IMR-90 (cell line): ENCODE measurements around the gene UGT1A4. TPM values are rescaled to one million over a fixed set of nuclear protein-coding genes. Genes with fewer than 3 reads are reported as not detected.

Experiments used
- ATAC-seq: fragments of 200-7000 bp; cut with Tn5 transposase; 2 replicates; pipeline ENCODE4 v1.9.1; 2020; ENCODE audit warnings: low read depth, mild to moderate bottlenecking, moderate library complexity
- BruUV-seq: library from RNA; stranded (reverse); fragments of 400-500 nt; replicated peaks from 2 replicates; lab custom pipeline; 2021; lab: Mats Ljungman, UMichigan
- CTCF ChIA-PET: fragments of 300-600 bp; formaldehyde crosslinking; extraction: SDS; loops from one replicate; lab custom pipeline; 2021; ENCODE audit warnings: antibody characterized with exemption; lab: Yijun Ruan, JAX
- POLR2A ChIA-PET: fragments of 300-600 bp; sonication (Branson Sonifier 250); formaldehyde crosslinking; loops from one replicate; lab custom pipeline; 2022; ENCODE audit warnings: antibody characterized with exemption; ENCODE audit not compliant: unreplicated experiment; lab: Charles Lee
- DNase-seq: peaks from one replicate; pipeline ENCODE4 v3.0.0; 2013
- H2AFZ ChIP-seq: replicated peaks from 2 replicates; pipeline ENCODE3; 2013; ENCODE audit warnings: low read length, mild to moderate bottlenecking; ENCODE audit not compliant: poor library complexity
- H2AK5ac ChIP-seq: 2 replicates; pipeline ENCODE4 v1.6.1; 2013; ENCODE audit warnings: low read depth, low read length, inconsistent platforms
- H2AK9ac ChIP-seq: replicated peaks from 2 replicates; pipeline ENCODE3; 2013; ENCODE audit warnings: mild to moderate bottlenecking, low read depth, low read length, moderate library complexity; ENCODE audit not compliant: poor library complexity
- H2BK120ac ChIP-seq: 2 replicates; pipeline ENCODE4 v1.6.1; 2013; ENCODE audit warnings: low read depth, low read length, inconsistent platforms
- H2BK15ac ChIP-seq: 3 replicates; pipeline ENCODE4 v1.6.1; 2013; ENCODE audit warnings: low read depth, low read length, inconsistent platforms
- H2BK20ac ChIP-seq: 2 replicates; pipeline ENCODE4 v1.6.1; 2013; ENCODE audit warnings: low read depth, mild to moderate bottlenecking, inconsistent platforms, low read length, moderate library complexity
- H2BK5ac ChIP-seq: 2 replicates; pipeline ENCODE4 v1.6.1; 2013; ENCODE audit warnings: mild to moderate bottlenecking, low read depth, low read length, inconsistent platforms; ENCODE audit not compliant: poor library complexity, severe bottlenecking
- H3K14ac ChIP-seq: replicated peaks from 2 replicates; pipeline ENCODE4 v1.6.1; 2013; ENCODE audit warnings: low read depth, low read length, inconsistent platforms
- H3K18ac ChIP-seq: 2 replicates; pipeline ENCODE4 v1.6.1; 2013; ENCODE audit warnings: low read depth, low read length, control low read depth
- H3K23ac ChIP-seq: 2 replicates; pipeline ENCODE4 v1.6.1; 2013; ENCODE audit warnings: low read depth, low read length, inconsistent platforms
- H3K27ac ChIP-seq: 2 replicates; pipeline ENCODE4 v1.5.1; 2013; ENCODE audit warnings: mild to moderate bottlenecking, control low read depth, low read length; ENCODE audit not compliant: insufficient read depth
- H3K27me3 ChIP-seq: 2 replicates; pipeline ENCODE4 v1.6.1; 2013; ENCODE audit warnings: low read length; ENCODE audit not compliant: control insufficient read depth, insufficient read depth
- H3K36me3 ChIP-seq: 2 replicates; pipeline ENCODE4 v1.6.1; 2013; ENCODE audit warnings: low read length, mixed read lengths; ENCODE audit not compliant: control insufficient read depth, insufficient read depth
- H3K4ac ChIP-seq: 2 replicates; pipeline ENCODE4 v1.6.1; 2013; ENCODE audit warnings: low read depth, low read length, inconsistent platforms
- H3K4me1 ChIP-seq: 2 replicates; pipeline ENCODE4 v1.6.1; 2013; ENCODE audit warnings: low read length, mixed read lengths; ENCODE audit not compliant: control insufficient read depth, insufficient read depth
- H3K4me2 ChIP-seq: 2 replicates; pipeline ENCODE4 v1.6.1; 2013; ENCODE audit warnings: low read depth, mild to moderate bottlenecking, control low read depth, low read length, moderate library complexity
- H3K4me3 ChIP-seq: 2 replicates; pipeline ENCODE4 v1.5.1; 2013; ENCODE audit warnings: low read depth, mild to moderate bottlenecking, control low read depth, low read length, moderate library complexity; ENCODE audit not compliant: insufficient read depth
- H3K56ac ChIP-seq: 2 replicates; pipeline ENCODE4 v1.6.1; 2013; ENCODE audit warnings: low read length, inconsistent platforms; ENCODE audit not compliant: insufficient read depth; ENCODE audit errors: extremely low read depth
- H3K79me1 ChIP-seq, 2 experiments: 2 replicates each; pipeline ENCODE4 v1.6.1; 2013; ENCODE audit warnings: low read length in 2 of 2, inconsistent platforms in 1 of 2, low read depth in 1 of 2
- H3K9ac ChIP-seq: 2 replicates; pipeline ENCODE4 v1.6.1; 2013; ENCODE audit warnings: low read depth, low read length, control low read depth
- H3K9me1 ChIP-seq: 2 replicates; pipeline ENCODE4 v1.6.1; 2013; ENCODE audit warnings: low read length, inconsistent platforms; ENCODE audit not compliant: insufficient read depth
- H3K9me3 ChIP-seq: 2 replicates; pipeline ENCODE4 v1.6.1; 2013; ENCODE audit warnings: low read length; ENCODE audit not compliant: control insufficient read depth, insufficient read depth
- H4K20me1 ChIP-seq: 2 replicates; pipeline ENCODE4 v1.6.1; 2013; ENCODE audit warnings: low read length, inconsistent platforms; ENCODE audit not compliant: insufficient read depth
- H4K5ac ChIP-seq: 2 replicates; pipeline ENCODE4 v1.6.1; 2013; ENCODE audit warnings: mild to moderate bottlenecking, low read depth, low read length, control low read depth
- H4K8ac ChIP-seq, 2 experiments: 2 replicates each; pipeline ENCODE4 v1.6.1; 2013; ENCODE audit warnings: low read depth in 2 of 2, low read length in 2 of 2, control low read depth in 1 of 2, inconsistent platforms in 1 of 2
- H4K91ac ChIP-seq: 2 replicates; pipeline ENCODE4 v1.6.1; 2013; ENCODE audit warnings: low read depth, low read length, inconsistent platforms; ENCODE audit not compliant: insufficient read depth
- CHD1 ChIP-seq: IDR thresholded peaks from 2 replicates; pipeline ENCODE4 v1.6.1; 2012; ENCODE audit warnings: low read depth, low read length, improper control_type of control experiment
- MAFK ChIP-seq: IDR thresholded peaks from 2 replicates; pipeline ENCODE4 v1.6.1; 2012; ENCODE audit warnings: low read depth, low read length, improper control_type of control experiment
- MXI1 ChIP-seq: IDR thresholded peaks from 2 replicates; pipeline ENCODE4 v1.6.1; 2012; ENCODE audit warnings: low read depth, mild to moderate bottlenecking, low read length, moderate library complexity, borderline replicate concordance
- POLR2A ChIP-seq: IDR thresholded peaks from 2 replicates; pipeline ENCODE4 v1.6.1; 2012; ENCODE audit warnings: mild to moderate bottlenecking, low read depth, low read length
- RAD21 ChIP-seq: IDR thresholded peaks from 2 replicates; pipeline ENCODE4 v1.6.1; 2012; ENCODE audit warnings: low read length, improper control_type of control experiment
- WGBS, 2 experiments: methylation state at CpG; one replicate each; pipeline versions ENCODE4 v1.1.5 to v1.1.7; 2013; ENCODE audit warnings: missing lambda C conversion rate in 2 of 2; ENCODE audit not compliant: insufficient read length in 1 of 2; ENCODE audit errors: extremely low coverage in 2 of 2; 5-methylcytosine and 5-hydroxymethylcytosine counted together
- dilution Hi-C: fragments of 300-500 bp; cut with HindIII; formaldehyde crosslinking; loops from one replicate; pipeline ENCODE4 v1.14.3; 2018; ENCODE audit warnings: low sequenced_read_pairs; ENCODE audit not compliant: unreplicated experiment
- in situ Hi-C: fragments of 300-500 bp; cut with MboI; formaldehyde crosslinking; loops from 3 replicates; pipeline ENCODE4 v1.14.3; 2019; ENCODE audit warnings: low sequenced_read_pairs, inconsistent platforms, mixed read lengths
- intact Hi-C: fragments of 100-400 bp; cut with micrococcal nuclease; formaldehyde crosslinking; loops from 2 replicates; pipeline ENCODE4 v1.10.0; 2022
- polyA plus RNA-seq, 3 experiments: library from polyadenylated mRNA; depleted of rRNA; stranded (reverse); fragments of >200 nt; gene quantifications; 2 replicates each; pipeline ENCODE4 v1.2.3, GENCODE V29; 2012; ENCODE audit warnings: low replicate concordance in 1 of 3
- total RNA-seq: library from RNA; depleted of rRNA; stranded (reverse); fragments of >200 nt; gene quantifications from 2 replicates; pipeline ENCODE4 v1.2.3, GENCODE V29; 2012

The UGT1A4 gene
- total and polyA plus RNA-seq, 2 of the 4 experiments (the other 2 are of a cell fraction) = not detected

DNA sequence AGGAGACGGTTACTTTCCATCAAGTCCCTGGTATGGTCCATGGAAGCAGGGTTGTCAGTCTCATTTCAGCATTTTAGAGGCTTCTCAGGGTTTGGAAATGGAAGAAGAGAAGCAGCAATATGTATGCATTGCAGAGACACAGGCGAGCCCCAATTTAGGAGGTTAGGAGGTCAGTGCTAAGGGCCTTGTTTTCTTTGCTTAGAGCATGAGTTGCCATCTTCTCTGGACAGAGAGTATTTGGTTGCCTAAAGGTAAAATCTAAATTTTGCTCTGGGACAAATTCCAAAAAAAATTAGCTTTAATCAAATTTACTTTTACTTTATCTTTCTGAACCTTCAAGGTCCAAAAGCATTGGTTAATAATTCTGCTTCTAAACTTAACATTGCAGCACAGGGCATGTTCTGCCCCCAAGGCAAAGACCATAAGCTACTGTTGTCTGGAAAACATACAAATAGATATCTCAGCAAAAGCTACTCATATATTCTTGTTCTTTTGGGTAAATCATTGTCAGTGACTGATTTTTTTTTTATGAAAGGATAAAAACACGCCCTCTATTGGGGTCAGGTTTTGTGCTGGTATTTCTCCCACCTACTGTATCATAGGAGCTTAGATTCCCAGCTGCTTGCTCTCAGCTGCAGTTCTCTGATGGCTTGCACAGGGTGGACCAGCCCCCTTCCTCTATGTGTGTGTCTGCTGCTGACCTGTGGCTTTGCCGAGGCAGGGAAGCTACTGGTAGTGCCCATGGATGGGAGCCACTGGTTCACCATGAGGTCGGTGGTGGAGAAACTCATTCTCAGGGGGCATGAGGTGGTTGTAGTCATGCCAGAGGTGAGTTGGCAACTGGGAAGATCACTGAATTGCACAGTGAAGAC is 47.0 kb upstream of the UGT1A4 start, which contains the start of gene UGT1A9:
TSS of gene UGT1A9 (plus strand) at position 609 of the 872 bp plus-strand sequence. CDS start at position 646, 37 bp downstream.
- H3K9ac ChIP-seq = no peak within 1 kb of the TSS
- H2BK120ac ChIP-seq = no peak within 1 kb of the TSS
- ChIA-PET POLR2A (no interaction called here), CTCF (no interaction called here)
- no peak within 1 kb of the TSS for H3K4me2 ChIP-seq
- WGBS, 2 experiments = no CpG with 5 or more reads among the region's 5 CpGs
- H3K9me1 ChIP-seq = no peaks in the 10 kb centered on the region
- no peaks in the 10 kb centered on the region for H3K4me1 ChIP-seq
- H3K23ac ChIP-seq = no peak within 1 kb of the TSS
- H3K14ac ChIP-seq = no peak within 1 kb of the TSS
- no peak within 1 kb of the TSS for H2AK9ac ChIP-seq
- no peak within 1 kb of the TSS for H3K18ac ChIP-seq
- H2BK20ac ChIP-seq = no peak within 1 kb of the TSS
- no peak within 1 kb of the TSS for H2BK5ac ChIP-seq
- H4K5ac ChIP-seq = no peak within 1 kb of the TSS
- no peak within 1 kb of the TSS for H2AK5ac ChIP-seq
- no peak within 1 kb of the TSS for H4K91ac ChIP-seq
- no peaks in the 10 kb centered on the region for H3K27me3 ChIP-seq
- DNase-seq = no peak
- no TSS peak for BruUV-seq
- H3K79me1 ChIP-seq = no peaks in the 10 kb centered on the region
- H3K9me3 ChIP-seq = no peaks in the 10 kb centered on the region
- no peak for TF ChIP-seq MXI1
- no peak for TF ChIP-seq MAFK
- no peak for TF ChIP-seq CHD1
- TF ChIP-seq RAD21 = no peak
- no peak for TF ChIP-seq POLR2A
- intact Hi-C loops = no loop called here
- H3K4me3 ChIP-seq = no peak within 1 kb of the TSS
- no peak within 1 kb of the TSS for H3K56ac ChIP-seq
- no peak within 1 kb of the TSS for H4K8ac ChIP-seq
- no peak for ATAC-seq
- no peak within 1 kb of the TSS for H3K4ac ChIP-seq
- no peak within 1 kb of the TSS for H2AFZ ChIP-seq
- H3K36me3 ChIP-seq = no peaks in the 10 kb centered on the region
- no peaks in the 10 kb centered on the region for H4K20me1 ChIP-seq
- H2BK15ac ChIP-seq = no peak within 1 kb of the TSS
- in situ Hi-C loops = no loop called here
- dilution Hi-C loops = no loop called here
- no peak within 1 kb of the TSS for H3K27ac ChIP-seq
